GM12873 (cell line): ENCODE measurements around the gene HMGB3.
A peak's percentile ranks its signal among the peaks of the same experiment; 100 is the strongest.

Experiments
- CTCF ChIP-seq: IDR thresholded peaks from 2 replicates; pipeline ENCODE4 v1.5.1; 2012; ENCODE audit warnings: low read depth, mild to moderate bottlenecking, moderate library complexity, low read length, control low read depth; ENCODE audit not compliant: insufficient read depth; ENCODE audit errors: missing control alignments

HMGB3 gene

GRCh38 chrX:151030845-151031244, 47.7 kb downstream of the HMGB3 start:
- no peak for TF ChIP-seq CTCF

GRCh38 chrX:151031391-151031975, 48.3 kb downstream of the HMGB3 start:
- no peak for TF ChIP-seq CTCF

- TF ChIP-seq CTCF, result peak; percentile 2
Measured at GRCh38 chrX:151039351-151039750, 56.2 kb downstream of the HMGB3 start.
